ENCODE data around the gene MITF.
A peak's percentile ranks its signal among the peaks of the same experiment; 100 is the strongest.
"Not testable (repeated sequence)": the region's sequence is repeated elsewhere in the genome, so short reads cannot be mapped to it uniquely, and the experiment has no call there.

The MITF gene

DNA sequence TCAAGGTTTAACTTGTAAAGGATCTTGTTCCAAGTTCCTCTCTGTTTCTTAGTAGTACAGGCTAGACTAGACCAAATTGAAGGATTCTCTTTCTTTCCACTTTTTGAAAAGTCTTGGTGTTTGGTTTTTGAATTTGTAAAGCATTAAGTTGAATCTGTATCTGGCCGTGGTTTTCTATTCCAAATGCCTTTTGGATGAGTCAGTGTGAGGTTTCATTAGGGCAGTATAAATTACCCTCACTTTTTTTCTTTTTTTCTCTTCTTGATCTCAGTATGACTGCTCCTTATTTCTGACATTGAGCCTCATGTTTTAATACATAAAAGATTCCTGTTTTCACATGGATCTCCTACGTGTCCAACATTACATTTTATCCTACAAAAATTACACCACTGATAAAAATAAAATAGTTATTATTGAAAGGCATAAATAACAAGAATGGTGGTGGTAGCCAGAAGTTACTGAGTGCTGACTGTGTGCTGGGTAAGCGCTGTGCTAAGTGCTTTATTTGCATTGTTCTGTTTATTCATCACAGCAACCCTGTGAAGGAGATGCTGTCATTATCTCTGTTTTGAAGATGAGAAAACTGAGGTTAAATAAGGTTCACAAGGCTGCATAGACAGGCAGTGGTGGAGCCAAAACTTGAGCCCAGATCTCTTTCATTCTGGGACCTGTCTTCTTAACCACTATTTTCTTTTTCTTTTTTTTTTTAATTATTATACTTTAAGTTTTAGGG, 48.3 kb downstream of the MITF start:
- DNase-seq (ENCODE audit: low read depth, low spot score) = no peak

DNA sequence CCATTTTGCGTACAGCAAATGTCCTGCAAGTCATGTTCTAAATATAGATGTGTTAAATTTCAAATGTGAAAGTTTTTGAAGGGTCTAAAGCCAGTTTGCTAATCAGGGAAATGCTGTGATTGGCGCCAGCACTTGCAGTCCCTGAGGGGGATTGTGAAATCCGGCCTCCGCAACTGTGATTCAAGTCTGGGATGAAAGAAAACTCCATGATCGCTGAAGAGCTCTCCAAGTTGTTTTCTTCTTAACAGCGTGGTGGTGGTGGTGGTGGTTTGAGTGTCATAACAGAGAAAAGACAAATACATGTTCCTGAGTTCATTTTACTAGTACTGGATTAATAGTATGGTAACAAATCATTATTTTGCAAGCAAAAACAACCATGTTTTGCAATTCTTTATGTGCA, 51.8 kb downstream of the MITF start:
- peak; percentile 6 for DNase-seq (ENCODE audit: low read depth, low spot score)

GRCh38 chr3:69791919-69792399, 52.7 kb downstream of the MITF start:
- no peak for DNase-seq (ENCODE audit: low read depth, low spot score)

GRCh38 chr3:69796126-69796525, 56.9 kb downstream of the MITF start:
- not testable (repeated sequence) for DNase-seq (ENCODE audit: low read depth, low spot score)

DNA sequence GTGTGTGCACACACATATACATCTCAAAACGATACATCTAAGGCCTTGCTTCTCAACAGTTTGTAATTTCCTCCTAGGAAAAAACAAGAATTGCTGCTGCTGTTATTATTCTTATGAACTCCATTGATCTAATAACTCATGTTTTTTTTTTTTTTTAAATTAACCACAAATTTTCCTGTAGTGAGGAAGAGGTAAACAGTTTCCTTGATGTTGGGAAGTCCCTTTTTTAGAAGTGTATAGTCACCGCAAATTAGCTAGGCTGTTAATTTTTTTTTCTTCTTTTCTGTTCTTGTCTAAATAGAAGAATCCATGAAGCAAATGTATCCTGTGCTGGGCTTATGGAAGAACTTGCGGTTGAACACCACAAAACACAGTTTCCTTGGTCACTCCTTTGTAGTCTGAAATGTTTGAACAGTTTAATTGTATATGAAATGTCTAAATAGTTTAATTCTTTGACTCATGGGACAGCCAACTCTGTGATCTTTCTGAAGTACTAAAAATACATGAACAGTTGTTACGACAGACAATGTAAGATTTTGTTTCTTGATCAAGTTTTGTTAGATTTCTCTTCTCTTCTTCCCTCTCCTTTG, 64.5 kb downstream of the MITF start:
- no peak for DNase-seq (ENCODE audit: low read depth, low spot score)

DNA sequence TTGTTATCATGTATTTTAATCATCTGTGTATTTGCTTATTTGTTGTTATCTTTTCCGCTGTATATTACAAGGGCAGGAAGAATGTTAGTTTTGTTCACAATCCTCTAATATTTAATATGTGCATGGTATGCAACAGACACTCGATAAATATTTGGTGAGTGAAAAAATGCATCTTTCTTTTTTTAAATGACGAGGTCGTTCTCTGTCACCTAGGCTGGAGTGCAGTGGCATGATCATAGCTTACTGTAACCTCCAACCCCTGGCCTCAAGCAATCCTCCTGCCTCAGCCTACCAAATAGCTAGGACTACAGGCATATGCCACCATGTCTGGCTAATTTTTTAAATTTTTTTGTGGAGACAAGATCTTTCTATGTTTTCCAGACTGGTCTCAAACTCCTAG, 66.2 kb downstream of the MITF start:
- DNase-seq (ENCODE audit: low read depth, low spot score) = no peak

DNA sequence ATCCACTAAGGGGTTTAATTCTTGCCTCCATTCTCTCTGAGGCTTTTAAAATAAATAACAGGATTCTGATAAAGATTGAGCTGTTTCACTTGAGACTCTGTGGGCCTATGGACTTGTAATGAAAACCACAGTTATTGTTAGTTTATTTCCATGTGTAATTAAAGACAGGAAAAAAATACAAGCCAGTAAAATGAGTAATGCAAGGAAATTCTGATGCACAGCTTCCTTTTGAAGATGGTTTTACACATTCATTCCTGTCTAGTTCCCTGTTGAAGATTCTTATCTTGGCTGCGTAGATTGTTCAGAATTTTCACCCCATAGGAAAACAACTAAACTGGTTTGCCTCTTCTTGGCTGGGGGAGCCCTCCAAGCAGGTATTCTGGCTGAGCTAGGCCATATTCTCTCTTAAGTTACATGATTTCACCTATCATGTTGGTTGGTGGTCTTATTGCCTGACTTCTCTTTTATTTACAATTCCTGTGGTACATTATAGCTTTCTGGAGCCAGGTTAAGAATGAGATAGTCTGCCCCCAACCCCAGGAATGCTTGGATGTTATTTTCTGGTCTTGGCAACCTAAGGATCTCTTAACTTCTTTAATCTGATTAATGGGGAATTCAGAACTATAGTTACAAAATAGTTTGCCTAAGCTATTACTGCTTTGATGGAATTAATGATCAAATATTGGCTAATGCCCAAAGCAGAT, 67.6 kb downstream of the MITF start:
- no peak for DNase-seq (ENCODE audit: low read depth, low spot score)

DNA sequence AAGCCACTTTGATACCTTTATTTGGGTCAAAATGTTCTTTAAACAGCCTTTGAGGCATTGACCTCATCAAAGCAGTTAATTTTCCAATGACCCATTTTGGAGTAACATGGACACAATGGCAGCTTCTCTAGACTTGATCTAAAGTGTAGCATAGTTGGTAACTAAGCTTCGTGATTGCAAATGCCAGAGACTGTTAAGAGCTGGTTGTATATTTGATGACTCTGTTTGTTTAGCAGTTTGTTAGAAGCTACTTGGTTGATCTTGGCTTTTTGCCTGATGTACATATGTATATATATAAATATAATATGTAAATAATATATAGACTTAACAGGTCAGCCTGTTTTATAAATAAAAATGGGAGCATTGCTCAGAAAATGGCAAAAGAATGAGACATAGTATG, 68.4 kb downstream of the MITF start:
- no peak for DNase-seq (ENCODE audit: low read depth, low spot score)

DNA sequence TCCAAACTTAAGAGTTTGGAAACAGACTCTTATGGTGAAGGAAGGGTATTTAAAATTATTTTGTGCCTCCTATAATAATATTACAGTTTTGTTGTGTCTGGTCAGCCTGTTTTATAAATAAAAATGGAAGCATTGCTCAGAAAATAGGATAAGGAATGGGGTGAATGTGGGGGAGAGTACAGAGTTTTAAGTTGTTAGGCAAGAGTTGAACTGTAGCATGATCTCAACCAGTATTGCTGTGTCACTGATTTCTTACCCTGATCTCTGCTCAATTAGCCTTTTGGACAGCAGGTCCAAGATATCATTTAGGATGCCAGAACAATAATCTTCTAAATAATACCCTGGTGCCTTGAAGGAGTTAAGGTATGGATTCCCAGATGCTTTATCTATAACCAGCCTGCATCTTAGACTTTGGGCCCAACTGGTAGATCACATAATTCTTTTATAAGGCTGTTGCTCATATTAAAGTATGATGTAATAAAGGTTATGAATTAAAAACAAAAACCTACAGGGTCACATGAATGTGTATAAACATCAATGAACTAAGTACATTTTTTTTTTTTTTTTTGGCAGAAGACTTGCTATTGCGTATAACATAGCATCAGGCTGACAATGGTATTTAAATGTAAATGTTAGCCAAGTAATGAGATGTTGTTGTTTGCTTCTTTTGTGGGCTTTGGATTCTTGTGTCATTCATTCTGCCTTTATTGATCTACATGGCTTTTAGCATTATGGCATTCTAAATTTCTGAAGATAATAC, 70.0 kb downstream of the MITF start:
- no peak for DNase-seq (ENCODE audit: low read depth, low spot score)

DNA sequence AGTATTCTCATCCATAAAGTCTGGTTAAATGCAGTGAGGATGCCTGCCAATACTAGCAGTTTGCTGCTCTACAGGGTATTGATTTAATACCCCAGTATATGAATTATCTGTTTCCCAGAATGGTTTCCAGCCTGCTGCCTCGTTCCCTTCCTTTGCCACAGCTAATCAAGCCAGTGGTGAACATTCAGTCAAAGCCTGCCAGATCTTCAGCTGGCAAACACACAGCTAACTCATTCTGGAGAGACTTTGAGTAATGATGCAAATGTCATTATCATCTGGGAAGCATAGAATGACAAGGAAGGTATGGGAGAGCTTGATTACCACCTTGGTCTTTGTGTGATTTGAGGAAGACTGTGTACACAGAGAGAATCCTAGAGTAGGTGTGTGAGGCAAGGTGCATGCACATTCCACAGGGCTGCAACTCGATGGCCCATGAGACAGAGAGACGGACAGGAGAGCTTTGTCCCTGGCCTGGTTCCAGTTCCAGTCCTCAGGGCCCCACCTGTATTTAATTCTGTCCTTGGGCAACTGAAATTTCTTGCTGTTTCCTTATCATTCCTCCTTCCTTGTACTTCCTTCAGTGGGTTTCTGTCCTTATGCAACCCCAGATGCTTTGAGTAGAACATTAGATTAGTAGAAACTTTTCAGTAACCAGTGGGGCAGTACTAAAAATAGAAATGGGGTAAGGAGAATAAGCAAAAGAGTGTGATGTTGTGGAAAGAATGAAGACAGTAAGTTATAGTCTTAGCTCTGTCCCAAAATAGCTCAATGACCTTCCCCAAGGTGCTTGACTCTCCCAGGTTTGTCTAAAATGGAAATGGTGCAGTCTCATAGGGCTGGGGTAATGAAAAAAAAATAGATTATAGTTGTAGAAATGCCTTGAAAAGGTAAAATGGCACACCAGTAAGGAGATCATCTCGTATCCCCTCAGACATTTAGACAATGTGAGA, 72.5 kb downstream of the MITF start:
- DNase-seq (ENCODE audit: low read depth, low spot score) = no peak

DNA sequence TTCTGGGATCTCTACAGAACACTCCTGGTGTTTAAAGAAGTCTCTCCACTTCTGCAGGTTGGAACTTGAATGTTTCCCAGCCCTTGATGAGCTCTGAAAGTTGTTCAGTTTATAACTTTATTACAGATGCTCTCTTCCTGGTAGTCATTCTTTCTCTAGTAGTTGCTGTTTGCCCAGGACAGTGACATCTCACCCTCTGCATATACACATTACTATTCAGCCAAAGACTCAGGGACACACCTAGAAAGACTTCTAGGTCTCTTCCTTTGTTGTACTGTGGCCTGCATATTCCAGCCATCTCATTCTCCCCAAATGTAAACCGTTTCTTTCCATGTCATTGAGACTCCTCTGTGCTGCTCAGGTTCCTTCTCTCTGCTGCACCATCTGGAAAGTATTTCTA, 76.7 kb downstream of the MITF start:
- DNase-seq (ENCODE audit: low read depth, low spot score) = no peak

- DNase-seq (ENCODE audit: low read depth, low spot score) = no peak
Measured at GRCh38 chr3:69817988-69818387, 78.7 kb downstream of the MITF start.

DNA sequence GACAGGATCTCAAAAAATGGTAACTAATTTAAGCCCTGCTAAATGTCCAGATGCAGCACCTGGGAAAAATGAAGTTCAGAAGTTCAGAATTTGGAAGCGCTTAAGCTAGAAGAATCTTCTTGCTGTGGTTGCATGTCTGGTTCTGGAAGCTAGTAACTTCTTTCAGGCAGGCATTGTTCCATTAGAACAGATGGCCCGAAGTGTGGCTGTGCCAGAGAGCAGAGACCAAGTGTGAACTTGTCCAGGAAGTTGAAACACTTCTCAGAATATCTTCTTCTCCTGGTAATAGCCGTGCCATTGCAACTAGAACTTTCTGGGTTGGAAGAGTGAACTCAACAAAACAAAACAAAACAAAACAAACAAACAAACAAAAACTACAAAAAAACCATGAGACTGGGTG, 80.0 kb downstream of the MITF start:
- no peak for DNase-seq (ENCODE audit: low read depth, low spot score)

DNA sequence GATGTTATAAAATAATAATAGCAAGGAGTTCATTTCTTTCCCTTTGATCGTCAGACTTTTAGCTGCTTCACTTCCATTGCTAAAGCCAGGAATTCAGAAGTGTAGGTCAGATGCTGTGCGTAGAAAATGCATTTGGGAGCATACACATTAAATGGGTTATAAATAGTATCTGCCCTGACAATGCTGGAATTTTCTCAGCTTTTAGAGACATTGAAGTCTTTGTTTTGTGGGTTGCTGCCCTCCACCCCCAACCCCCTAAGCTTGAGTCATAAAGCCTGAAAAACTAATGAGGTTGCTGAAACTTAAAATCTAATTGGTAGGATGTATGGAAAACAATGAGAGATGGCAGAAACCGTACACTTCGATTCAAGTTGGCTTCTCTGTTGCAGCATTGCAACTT, 81.9 kb downstream of the MITF start:
- DNase-seq (ENCODE audit: low read depth, low spot score) = no peak

DNA sequence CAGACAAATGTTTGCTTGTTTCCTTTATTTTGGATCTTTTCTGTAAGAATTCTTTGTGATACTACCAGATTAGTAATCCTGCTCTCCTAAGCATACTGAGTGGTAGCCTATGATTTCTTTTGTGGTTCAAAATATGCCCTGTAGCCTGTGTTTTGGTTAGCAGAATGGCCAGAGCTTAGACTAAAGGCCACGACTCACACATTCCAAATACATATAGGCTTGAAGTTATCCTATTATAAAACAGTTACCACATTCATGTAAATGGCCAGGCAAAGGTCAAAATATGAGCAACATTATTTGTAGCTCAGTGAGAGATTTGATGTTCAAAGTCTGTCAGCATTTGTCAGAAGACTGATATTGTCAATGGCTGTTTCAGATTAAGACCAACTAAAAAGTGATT, 84.5 kb downstream of the MITF start:
- DNase-seq (ENCODE audit: low read depth, low spot score) = no peak

- DNase-seq (ENCODE audit: low read depth, low spot score) = no peak
Measured at GRCh38 chr3:69825446-69825845, 86.2 kb downstream of the MITF start.

DNA sequence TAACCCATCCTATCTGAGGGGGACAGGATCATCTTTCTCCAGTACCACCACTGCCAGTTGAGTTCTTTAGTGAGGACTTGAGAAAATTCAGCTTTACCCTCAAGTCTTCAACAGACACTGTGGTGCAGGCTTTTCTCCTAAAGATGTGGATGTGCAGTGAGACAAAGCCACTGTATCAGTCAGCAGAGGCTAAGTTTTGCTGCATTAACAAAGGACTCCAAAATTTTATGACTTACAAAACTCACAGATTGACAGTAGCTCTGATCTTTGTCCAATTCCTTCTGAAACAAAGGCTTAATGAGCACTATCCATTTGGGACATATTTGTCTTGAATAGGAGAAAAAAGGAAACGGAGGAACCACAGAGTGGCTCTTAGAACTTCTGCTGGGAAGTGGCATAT, 87.9 kb downstream of the MITF start:
- no peak for DNase-seq (ENCODE audit: low read depth, low spot score)

GRCh38 chr3:69828817-69829216, 89.6 kb downstream of the MITF start:
- no peak for DNase-seq (ENCODE audit: low read depth, low spot score)

GRCh38 chr3:69830147-69830546, 90.9 kb downstream of the MITF start:
- DNase-seq (ENCODE audit: low read depth, low spot score) = no peak

DNA sequence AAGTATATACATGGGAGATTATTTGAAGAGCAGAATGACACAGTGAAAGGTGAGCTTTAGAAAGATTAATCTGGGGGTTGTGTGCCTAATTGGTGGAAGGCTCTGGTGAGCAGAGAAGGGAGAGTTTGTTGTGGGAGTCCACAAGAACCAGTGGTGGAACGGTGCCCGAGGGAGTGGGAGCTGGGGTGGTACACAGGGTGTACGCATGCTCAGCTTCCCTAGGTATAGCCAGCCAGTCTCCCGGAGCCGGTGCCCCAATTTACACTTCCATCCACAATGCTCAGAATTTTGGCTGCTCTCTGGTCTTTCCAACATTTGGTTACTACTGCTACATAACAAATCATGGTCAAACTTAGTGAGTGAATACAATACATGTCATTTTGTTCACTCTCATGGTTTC, 92.5 kb downstream of the MITF start:
- no peak for DNase-seq (ENCODE audit: low read depth, low spot score)

DNA sequence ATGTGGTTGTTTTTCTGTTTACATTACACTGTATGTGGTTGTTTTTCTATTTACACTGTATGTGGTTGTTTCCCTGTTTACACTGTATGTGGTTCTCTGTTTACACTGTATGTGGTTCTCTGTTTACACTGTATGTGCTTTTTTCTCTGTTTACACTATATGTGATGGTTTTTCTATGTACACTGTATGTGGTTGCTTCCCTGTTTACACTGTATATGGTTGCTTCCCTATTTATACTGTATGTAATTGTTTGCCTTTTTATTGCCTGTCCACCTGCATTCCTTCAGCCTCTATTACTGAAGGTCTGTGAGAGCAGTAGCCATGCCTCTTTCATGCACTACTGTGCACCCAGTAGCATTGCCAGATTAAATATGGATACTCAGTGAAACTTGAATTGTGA, 94.3 kb downstream of the MITF start:
- DNase-seq (ENCODE audit: low read depth, low spot score) = no peak

Data from ELF-1 (cell line).